GM18520 (cell line): ENCODE measurements around the gene PNLIPRP1.

Experiments used
- ATAC-seq: cut with Tn5 transposase; IDR thresholded peaks from one replicate; pipeline ENCODE4 v1.9.1; 2021; ENCODE audit not compliant: unreplicated experiment

The PNLIPRP1 gene

GRCh38 chr10:116598329-116598728 is 7.6 kb downstream of the PNLIPRP1 start:
- no peak for ATAC-seq

DNA sequence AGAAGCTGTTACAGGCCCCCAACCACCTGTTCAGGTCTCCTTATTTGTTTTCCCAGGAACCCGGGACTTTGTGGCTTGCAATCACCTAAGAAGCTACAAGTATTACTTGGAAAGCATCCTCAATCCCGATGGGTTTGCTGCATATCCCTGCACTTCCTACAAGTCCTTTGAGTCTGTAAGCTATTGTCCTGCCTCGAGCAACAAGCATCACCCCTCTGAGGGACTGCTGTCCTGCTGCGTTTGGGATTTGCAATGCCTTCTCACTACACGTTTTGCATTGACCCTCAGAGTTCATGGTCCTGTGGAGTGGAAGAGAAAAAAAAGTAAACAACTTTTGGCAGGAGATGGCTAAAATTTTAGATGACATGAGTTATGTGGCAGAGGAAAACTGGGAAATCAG is 9.2 kb downstream of the PNLIPRP1 start:
- no peak for ATAC-seq

DNA sequence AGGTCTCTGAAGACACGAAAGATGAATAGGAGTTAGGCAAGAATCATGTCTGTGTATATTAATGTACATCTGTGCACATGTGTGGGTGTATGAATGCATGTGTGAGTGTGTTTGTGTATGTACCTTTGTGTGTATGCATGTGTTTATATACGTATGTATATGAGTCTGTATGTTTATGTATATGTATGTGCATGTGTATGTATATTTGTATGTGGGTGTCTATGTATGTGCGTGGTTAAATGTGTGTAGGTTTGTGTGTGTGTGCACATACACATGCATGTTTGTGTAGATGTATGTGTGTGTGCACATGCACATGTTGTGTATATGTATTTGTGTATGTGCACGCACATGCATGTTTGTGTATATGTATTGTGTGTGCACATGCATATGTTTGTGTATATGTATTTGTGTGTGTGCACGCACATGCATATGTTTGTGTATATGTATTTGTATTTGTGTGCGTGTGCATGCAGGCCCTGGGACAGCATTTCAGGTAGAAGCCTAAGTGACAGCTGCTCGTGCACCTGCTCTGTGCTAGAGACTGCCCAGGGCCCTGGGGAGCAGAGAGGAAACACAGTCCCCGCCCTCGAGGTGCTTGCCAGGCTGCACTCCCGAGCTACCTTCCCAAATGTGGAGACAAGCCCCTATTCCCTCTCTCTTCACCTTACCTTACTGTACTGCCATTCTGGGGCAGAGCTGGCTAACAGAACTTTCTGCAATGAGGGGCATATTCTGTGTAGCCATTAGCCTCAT is 12.1 kb downstream of the PNLIPRP1 start:
- ATAC-seq, result no peak

GRCh38 chr10:116606061-116606483 is 15.3 kb downstream of the PNLIPRP1 start:
- ATAC-seq, result no peak

- ATAC-seq, result no peak
These were observed 16.6 kb downstream of the PNLIPRP1 start for GRCh38 chr10:116607336-116607735.

GRCh38 chr10:116608686-116609594 is 18.2 kb downstream of the PNLIPRP1 start:
- no peak for ATAC-seq

- no peak for ATAC-seq
These were observed 19.8 kb downstream of the PNLIPRP1 start for GRCh38 chr10:116610443-116611152.

DNA sequence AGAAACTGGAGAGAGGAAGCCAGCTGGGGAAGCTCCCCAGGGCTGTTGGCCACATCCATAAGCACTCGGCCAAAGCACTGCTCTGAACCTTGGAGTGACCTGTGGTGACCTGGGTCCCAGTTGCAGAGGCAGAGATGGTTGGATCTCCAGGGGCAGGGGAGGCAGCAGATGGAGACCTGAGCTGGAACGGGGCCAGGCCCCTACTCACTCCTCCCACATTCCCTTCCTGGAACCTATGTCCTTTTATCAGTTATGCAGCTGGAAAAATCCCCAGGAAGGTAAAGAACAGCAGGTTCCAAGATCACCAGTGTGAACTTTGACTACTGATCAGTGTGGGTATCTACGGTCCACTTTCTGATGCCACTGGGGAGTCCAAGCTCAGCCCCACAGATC is 20.4 kb downstream of the PNLIPRP1 start:
- no peak for ATAC-seq

DNA sequence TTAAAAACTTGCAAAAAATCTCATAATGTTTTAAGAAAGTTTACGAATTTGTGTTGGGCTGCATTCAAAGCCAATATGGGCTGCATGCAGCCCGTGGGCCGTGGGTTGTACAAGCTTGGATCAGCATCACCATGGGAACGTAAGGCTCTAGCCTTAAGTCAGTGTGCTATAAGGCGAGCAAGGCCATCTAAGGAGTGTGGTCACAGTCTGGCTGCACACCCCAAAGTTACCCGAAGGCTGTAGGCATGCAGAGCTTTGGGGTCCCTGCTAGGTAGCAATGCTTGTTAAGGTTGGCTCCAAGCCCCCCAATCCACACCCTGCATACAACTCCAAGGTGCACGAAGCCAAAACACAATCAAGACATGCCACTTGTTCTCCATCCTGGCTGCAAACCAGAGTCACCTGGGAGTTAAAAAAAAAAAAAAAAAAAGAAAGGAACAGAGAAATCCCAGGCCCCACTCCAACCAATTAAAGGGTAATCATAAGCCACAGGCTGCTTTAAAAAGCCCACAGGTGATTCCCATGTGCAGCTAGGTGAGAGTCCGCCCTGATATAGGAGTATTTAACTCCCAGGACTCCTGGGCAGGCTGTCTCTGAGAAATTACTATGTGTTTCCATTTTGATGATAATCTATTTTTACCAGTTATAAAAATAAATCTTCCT is 21.5 kb downstream of the PNLIPRP1 start:
- ATAC-seq, result no peak

DNA sequence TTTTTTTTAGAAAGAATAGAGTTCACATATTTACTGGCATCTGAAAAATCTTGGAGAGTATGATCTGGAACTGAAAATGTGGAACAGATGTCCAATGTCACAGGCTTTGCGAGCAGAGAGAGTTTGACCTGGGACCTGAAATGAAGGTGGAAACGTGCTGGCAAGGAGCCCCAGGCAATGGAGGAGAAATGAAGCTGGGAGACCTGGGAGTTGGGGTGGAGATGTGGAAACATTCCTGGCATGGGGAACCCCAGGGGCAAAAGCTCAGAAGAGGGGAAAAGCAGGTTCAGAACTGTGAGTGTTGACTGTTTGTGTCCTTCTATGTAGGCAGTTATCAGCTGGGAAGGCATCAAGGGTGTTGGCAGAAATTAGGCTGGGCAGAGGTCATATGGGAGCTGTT is 22.7 kb downstream of the PNLIPRP1 start:
- no peak for ATAC-seq

- ATAC-seq, result no peak
These were observed 24.0 kb downstream of the PNLIPRP1 start for GRCh38 chr10:116614796-116615195.

DNA sequence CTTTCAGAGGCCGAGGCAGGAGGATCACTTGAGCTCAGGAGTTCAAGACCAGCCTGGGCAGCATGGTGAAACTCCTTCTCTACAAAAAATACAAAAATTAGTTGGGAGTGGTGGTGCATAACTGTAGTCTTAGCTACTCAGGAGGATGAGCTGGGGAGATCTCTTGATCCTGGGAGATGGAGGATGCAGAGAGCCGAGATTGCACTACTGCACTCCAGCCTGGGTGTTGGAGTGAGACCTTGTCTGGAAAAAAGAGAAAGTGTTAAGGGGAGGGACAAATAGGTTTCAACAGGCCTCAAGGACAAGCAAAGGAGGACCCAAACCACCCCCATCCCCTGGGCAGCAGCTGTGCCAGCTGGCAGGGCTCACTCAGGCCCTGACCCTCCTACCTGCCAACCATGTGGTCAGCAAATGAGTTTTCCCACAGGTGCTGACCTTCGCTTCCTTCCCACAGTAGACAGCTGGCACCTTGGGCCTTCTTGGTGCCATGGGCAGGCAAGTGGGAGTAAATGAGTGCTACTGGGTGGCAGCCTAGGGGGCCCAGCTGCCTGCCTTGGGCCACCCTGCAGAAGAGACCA is 24.5 kb downstream of the PNLIPRP1 start:
- ATAC-seq, result no peak

- no peak for ATAC-seq
These were observed 30.0 kb downstream of the PNLIPRP1 start, which contains the start of gene PNLIPRP2 for GRCh38 chr10:116620423-116621400. PNLIPRP2 (plus strand) TSS chr10:116620953.

- no peak for ATAC-seq
These were observed 30.7 kb downstream of the PNLIPRP1 start for GRCh38 chr10:116621476-116621875.

- no peak for ATAC-seq
These were observed 31.3 kb downstream of the PNLIPRP1 start for GRCh38 chr10:116621934-116622655.

DNA sequence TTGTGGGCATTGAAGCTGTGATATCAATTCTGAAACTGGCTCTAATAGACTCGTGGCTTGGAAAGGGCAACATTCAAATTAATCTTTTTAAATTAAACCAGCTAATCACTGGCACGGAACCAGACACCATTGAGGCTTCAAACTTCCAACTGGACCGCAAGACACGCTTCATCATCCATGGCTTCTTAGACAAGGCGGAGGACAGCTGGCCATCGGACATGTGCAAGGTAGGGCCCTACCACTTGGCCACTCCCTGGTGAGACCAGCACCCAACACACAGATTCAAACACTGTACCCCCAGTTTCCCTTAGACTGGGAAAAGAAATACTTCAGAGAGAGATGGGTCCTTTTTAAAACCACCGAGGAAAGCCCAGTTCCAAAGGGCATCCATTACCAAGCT is 35.1 kb downstream of the PNLIPRP1 start:
- ATAC-seq, result no peak

- no peak for ATAC-seq
These were observed 36.1 kb downstream of the PNLIPRP1 start for GRCh38 chr10:116626815-116627214.

DNA sequence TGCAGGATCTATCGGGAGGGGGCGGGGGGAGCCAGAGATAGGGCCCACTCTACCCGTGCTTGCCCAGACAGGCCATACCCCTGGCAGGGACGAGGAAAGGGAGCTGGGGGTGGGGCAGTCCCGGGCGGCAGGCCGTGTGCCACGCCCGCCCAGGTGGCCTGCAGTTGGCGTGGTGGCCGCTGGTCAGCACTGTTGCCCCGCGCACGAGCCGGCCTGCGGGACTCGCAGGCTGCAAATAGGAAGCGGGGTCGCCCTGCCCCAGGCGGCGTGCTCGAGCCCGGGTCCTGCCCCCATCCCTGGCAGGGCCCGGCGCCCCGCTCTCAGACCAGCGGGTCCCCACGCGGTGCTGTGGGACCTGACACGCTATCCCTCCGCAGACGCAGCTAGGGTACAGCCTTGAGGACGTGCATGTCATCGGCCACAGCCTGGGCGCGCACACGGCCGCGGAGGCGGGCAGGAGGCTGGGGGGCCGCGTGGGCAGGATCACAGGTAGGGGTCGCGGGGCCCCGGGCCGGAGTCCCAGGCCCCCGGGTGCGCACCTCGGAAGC is 36.7 kb downstream of the PNLIPRP1 start:
- ATAC-seq, result no peak
